Measurements from ENCODE around the gene AGPAT3.
A peak's percentile ranks its signal among the peaks of the same experiment; 100 is the strongest.

AGPAT3 gene

DNA sequence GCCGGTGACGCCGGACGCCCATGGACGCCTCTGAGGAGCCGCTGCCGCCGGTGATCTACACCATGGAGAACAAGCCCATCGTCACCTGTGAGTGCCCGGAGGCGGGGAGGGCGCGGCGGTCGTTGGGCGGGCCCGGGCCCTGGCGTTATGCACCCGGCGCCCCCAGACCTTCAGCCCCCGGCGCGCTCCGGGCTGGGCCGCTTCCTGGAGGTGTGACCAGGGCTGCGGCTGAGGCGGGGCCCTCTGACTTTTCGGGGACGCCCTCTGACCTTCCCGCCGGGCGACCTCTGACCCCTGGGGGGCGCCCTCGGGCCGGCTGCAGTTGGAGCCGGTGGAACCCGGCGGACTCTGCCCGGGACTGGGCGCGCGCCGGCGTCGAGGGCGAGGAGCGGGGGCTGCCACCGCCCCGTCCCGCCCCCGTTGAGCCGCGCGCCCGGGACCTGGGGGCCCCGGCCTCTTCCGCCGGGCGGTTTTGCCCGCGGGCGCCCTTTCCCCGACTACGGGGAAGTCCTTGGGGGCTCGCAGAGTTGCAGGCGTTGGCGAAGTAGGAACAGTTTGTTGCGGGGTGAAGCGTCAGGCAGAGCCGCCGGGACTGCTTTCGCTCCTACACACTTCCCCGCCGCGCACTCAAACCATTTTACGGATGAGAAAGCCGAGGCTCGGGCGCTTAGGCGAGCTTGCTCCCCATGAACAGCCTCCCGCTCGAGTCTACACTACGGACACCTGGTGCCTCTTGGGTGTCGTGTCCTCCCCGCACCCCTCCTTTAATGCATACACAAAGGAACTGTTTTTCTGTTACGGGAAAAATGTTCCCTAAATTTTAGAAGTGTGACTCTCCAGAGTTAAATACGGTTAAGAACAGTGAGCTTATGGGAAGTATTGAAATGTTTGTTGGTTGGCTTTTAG lies 147.7 kb downstream of the AGPAT3 start:
- no peak for TF ChIP-seq CTCF (IDR thresholded peaks at IDR 0.05; ENCODE audit: low read depth, low read length, missing control alignments)
- Histone ChIP-seq H3K4me3 (ENCODE audit: low read depth, low read length) (peak overlapping the region; percentile 74), H3K27ac (peak overlapping the region; percentile 63), H3K36me3 (replicated peaks) (no peaks in the 10 kb centered on the region), H3K27me3 (replicated peaks) (no peaks in the 10 kb centered on the region)
- peak; percentile 8 for DNase-seq
- in situ Hi-C loops (cut with HindIII; ENCODE audit: low pct_ligation_motif_present, low sequenced_read_pairs) = no loop called here

GRCh38 chr21:44013380-44014088 lies 148.5 kb downstream of the AGPAT3 start:
- DNase-seq = no peak
- Histone ChIP-seq H3K36me3 (replicated peaks) (no peaks in the 10 kb centered on the region), H3K27ac (no peak overlapping the region), H3K27me3 (replicated peaks) (no peaks in the 10 kb centered on the region), H3K4me3 (ENCODE audit: low read depth, low read length) (peak overlapping the region; percentile 74)
- in situ Hi-C loops (cut with HindIII; ENCODE audit: low pct_ligation_motif_present, low sequenced_read_pairs) = no loop called here
- TF ChIP-seq CTCF (IDR thresholded peaks at IDR 0.05; ENCODE audit: low read depth, low read length, missing control alignments) = no peak

- H3K36me3 ChIP-seq (replicated peaks) = no peaks in the 10 kb centered on the region
- H3K27me3 ChIP-seq (replicated peaks) = no peaks in the 10 kb centered on the region
- in situ Hi-C loops (cut with HindIII; ENCODE audit: low pct_ligation_motif_present, low sequenced_read_pairs) = no loop called here
- no peak overlapping the region for H3K4me3 ChIP-seq (ENCODE audit: low read depth, low read length)
- no peak overlapping the region for H3K27ac ChIP-seq
- TF ChIP-seq CTCF (IDR thresholded peaks at IDR 0.05; ENCODE audit: low read depth, low read length, missing control alignments) = no peak
- no peak for DNase-seq
Observed at GRCh38 chr21:44017601-44018000, 152.6 kb downstream of the AGPAT3 start.

DNA sequence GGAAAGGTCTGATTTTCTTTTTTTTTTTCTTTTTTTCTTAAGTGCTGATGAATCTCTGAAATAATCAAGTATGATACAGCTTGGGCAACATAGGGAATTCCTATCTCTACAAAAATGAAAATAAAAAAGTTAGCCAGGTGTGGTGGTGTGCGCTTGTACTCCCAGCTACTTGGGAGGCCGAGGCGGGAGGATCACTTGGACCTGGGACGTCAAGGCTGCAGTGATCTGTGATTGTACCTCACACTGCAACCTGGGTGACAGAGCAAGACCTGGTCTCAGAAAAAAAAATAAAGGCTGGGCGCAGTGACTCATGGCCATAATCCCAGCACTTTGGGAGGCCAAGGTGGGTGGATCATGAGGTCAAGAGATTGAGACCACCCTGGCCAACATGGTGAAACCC lies 153.1 kb downstream of the AGPAT3 start:
- no peak for TF ChIP-seq CTCF (IDR thresholded peaks at IDR 0.05; ENCODE audit: low read depth, low read length, missing control alignments)
- H3K27me3 ChIP-seq (replicated peaks) = no peaks in the 10 kb centered on the region
- H3K4me3 ChIP-seq (ENCODE audit: low read depth, low read length) = no peak overlapping the region
- DNase-seq = no peak
- in situ Hi-C loops (cut with HindIII; ENCODE audit: low pct_ligation_motif_present, low sequenced_read_pairs) = no loop called here
- no peaks in the 10 kb centered on the region for H3K36me3 ChIP-seq (replicated peaks)
- H3K27ac ChIP-seq = no peak overlapping the region

DNA sequence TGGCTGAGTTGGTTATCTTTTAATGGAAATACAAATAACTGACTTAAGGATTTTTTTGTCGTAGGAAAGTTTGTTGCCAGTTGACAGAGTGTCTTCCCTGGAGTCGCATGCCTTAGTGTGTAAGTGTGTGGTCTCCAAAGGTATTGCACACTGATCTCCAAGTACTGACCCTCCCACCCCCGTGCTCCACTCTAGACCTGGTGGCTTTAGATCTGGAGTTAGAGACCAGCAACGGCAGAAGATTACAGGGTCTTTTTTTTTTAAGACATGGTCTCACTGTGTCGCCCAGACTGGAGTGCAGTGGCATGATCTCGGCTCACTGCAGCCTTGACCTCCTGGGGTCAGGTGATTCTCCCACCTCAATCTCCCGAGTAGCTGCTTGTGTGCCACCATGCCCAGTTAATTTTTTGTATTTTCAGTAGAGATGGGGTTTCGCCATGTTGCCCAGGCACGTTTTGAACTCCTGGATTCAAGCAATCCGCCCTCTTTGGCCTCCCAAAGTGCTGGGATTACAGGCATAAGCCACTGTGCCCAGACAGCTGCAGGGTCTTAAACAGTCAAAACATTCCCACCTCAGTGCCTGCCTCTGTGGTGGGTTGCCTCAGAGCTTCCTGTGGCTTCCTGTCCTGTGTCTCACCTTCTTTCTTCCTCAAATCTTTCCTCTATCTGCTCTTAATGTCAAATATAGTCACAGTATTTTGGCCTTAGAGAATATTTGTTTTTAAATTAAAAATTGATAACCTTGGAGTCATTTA lies 154.0 kb downstream of the AGPAT3 start:
- no peak for TF ChIP-seq CTCF (IDR thresholded peaks at IDR 0.05; ENCODE audit: low read depth, low read length, missing control alignments)
- in situ Hi-C loops (cut with HindIII; ENCODE audit: low pct_ligation_motif_present, low sequenced_read_pairs) = no loop called here
- DNase-seq = no peak
- Histone ChIP-seq H3K4me3 (ENCODE audit: low read depth, low read length) (no peak overlapping the region), H3K27ac (no peak overlapping the region), H3K27me3 (replicated peaks) (no peaks in the 10 kb centered on the region), H3K36me3 (replicated peaks) (no peaks in the 10 kb centered on the region)
